GM19025 (cell line): ENCODE measurements around the gene GALNS.
"Not testable (repeated sequence)": the region's sequence is repeated elsewhere in the genome, so short reads cannot be mapped to it uniquely, and the experiment has no call there.

ENCODE experiments used
- ATAC-seq: cut with Tn5 transposase; IDR thresholded peaks from one replicate; pipeline ENCODE4 v1.9.1; 2021; ENCODE audit warnings: mild to moderate bottlenecking, low read depth, moderate library complexity; ENCODE audit not compliant: unreplicated experiment

Gene GALNS

DNA sequence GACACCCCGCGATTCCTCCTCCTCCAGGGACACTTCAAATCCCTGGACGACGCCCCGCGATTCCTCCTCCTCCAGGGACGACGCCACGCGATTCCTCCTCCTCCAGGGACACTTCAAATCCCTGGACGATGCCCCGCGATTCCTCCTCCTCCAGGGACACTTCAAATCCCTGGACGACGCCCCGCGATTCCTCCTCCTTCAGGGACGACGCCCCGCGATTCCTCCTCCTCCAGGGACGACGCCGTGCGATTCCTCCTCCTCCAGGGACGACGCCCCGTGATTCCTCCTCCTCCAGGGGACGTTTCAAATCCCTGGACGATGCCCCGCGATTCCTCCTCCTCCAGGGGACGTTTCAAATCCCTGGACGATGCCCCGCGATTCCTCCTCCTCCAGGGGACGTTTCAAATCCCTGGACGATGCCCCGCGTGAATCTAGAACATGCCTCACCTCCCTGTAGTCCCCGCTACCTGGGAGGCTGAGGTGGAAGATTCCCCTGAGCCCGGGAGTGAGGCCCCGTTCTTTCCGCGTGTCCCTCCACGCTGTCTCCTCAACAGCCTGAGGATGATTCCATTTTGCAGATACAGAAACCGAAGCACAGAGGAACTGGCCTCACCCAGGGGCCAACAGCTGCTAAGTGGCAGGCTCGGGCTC lies 33.1 kb upstream of the GALNS start:
- ATAC-seq, result not testable (repeated sequence)

DNA sequence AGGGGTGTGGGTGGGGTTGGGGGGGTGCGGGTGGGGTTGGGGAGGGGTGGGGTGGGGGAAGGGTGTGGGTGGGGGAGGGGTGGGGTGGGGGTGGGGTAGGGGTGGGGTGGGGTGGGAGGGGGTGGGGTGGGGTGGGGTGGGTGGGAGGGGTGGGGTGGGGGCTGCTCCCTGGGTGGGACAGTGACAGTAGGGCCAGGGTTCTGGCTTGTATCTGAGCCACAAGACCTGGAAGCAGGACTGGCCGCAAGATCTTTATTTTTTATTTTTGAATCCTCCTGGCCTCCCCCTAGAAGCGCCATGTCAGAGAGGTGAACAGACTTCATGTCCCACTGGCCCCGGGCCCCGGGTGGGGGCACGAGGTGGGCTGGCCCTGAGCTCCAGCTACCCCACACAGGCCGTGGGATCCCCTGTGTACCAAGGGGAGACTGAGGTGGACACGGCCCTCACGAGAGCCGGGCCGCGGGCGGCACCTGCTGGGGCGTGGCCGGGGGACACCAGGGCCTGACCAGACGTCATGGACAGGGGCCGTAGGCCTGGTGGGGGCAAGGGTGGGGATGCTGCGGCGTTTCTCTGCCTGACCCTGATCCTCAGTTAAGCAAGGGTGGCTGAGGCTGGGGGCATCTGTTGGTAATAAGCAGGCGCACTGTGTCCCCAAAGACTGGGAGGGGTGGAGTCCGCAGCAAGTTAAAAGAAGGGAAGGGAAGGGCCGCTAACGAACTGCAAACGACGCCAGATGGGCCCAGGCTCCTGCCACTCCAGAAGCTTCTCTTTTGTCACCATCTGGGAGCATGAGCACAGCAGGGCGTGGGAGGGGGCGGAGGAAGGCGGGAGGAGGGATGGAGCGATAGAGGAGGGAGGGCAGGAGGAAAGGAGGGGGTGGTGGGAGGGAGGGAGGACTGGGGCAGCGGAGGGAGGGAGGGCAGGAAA lies 32.0 kb upstream of the GALNS start:
- no peak for ATAC-seq

DNA sequence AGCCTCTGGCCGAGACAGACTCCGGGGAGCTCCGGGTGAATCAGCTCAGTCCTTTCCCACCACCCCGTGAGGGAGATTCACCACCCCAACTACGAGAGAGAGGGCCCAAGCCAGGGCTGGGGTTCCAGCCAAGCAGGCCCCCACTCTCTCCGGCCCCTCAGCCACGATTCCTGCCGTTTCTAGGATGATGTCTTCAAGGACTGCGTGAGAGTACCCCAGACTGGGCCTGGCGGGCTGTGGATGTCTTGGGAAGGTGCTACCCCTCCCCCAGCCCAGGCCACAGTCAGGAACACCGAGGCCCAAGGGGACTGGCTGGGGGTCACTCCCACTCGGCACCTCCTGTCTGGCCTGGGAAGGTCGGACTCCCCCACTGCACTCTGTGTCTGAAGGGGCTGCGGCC lies 31.3 kb upstream of the GALNS start:
- ATAC-seq, result no peak

DNA sequence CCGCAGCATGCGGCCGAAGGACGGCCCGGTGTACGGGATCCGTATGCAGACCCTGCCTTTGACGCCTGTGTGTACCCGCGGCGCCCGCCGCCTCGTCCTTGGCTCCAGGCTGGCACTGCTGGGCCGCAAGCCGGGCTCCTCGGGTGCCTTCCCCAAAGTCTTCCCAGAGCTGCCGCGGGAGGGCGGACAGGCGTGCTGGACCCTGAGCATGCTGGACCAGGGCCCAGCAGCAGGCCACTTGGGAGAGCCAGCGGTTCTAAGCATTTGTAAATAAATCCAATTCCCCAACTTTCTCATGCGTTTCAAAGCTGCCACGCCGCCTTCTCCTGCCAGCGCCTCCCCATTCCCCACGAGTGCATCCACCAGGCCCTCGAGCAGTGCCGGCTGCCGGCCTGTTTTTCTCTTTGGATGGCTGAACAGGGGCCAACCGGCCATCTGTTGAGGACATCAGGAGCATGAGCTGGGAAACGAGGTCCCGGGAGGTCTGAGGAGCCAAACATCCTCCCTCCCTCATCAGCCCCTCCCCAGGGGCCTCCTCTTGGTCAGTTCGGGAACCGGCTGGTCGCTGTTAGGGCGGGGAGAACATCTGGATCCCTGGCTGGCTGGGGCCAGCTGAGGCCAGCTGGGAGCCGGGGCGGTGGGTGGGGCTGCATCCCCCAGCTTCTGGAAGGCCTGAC lies 30.2 kb upstream of the GALNS start:
- ATAC-seq, result no peak

DNA sequence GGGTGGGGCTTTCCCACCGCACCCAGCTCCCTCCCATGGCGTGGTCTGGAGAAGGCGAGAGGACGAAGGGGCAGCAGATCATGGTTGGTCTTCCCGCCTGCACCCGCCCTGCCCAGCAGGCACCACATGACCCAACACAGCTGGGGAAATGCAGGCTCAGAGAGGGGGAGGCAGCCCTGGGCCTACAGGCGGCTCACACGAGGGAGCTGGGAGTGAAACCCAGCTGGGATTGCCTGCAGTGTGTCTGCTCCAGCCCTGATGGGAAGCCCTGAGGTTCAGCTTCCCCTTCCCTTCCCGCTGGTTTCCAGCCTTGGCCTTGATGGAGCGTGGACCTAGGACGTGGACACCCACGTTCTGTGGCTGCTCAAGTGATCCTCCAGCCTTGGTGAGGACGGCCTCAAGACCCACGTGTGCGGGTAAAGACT lies 29.7 kb upstream of the GALNS start:
- no peak for ATAC-seq

DNA sequence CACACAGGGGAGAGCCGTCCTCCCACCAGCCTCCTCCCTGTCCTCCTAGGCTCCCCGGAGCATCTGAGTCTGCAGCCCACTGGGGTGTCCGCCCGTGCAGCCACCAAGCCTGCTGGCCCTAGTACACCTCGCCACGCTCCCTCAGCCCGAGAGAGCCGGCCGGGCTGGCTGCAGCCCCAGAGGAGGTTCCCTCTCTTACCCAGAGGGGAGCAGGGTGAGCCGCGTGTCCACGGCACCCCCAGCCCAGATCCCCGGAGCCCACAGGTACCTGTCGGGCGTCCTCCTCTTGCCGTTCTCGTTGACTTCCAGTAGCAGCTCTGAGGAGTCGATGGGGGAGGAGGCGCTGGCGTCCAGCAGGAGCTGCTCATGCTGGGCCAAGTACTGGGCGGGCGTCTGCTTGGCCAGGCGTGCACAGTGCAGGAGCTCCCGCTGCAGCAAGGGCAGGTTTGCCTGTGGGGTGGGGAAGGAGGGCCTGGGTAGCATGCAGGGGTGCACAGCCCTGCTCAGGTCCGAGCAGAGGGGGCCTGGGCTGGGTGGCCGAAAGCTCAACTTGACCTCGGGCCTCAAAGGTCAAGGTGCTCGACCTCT lies 29.0 kb upstream of the GALNS start:
- no peak for ATAC-seq

DNA sequence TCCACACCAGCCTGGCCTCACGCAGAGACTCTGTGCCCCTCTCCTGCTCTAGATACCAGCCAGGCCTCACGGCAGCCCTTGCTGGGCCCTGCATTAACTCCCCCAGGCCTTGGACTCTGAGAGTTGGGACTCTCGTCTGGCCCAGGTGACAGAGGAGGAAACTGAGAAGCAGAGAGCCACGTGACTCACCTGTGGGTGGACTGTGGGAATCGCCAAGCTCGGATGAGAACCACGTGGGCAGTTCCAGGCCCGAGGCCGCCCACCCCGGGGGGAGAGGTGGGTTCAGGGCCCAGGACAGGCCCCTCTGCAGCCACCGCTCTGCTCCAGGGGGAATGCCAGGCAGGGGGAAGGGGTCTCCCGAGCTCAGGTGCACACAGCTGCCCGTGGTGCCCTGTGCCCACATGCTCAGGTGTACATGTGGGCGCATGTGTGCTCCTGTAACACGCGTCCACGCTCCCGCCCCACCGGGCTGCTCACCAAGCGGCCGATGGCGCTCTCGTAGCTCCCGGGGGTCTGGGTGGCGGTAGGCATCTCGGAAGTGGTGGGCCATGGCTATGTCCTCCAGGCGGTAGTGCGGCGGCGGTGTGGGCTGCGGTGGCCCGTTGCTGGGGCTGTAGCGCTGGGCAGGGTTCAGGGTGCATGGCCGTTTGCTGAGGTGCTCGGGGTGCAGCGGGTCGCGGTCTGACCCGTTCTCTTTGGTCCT lies 28.0 kb upstream of the GALNS start:
- ATAC-seq, result no peak

DNA sequence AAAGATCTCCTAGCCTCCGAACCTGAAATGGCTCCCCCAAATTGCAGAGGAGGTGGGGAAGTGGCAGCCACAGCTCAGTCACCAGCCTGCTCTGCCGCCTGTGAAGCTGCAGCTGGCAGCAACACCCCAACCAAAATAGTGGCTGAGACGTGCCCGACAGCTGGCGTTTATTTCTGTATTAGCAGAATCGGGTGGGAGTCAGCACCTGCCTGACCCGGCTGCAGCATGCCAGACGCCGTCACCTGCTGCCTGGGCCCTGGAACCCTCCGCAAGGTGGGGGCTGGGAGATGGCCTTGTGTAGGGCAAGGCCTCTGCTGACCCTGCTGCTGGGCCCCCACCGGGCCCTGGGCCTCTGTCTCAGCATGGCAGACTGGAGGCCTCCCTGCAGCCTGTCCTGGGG lies 27.2 kb upstream of the GALNS start:
- no peak for ATAC-seq

DNA sequence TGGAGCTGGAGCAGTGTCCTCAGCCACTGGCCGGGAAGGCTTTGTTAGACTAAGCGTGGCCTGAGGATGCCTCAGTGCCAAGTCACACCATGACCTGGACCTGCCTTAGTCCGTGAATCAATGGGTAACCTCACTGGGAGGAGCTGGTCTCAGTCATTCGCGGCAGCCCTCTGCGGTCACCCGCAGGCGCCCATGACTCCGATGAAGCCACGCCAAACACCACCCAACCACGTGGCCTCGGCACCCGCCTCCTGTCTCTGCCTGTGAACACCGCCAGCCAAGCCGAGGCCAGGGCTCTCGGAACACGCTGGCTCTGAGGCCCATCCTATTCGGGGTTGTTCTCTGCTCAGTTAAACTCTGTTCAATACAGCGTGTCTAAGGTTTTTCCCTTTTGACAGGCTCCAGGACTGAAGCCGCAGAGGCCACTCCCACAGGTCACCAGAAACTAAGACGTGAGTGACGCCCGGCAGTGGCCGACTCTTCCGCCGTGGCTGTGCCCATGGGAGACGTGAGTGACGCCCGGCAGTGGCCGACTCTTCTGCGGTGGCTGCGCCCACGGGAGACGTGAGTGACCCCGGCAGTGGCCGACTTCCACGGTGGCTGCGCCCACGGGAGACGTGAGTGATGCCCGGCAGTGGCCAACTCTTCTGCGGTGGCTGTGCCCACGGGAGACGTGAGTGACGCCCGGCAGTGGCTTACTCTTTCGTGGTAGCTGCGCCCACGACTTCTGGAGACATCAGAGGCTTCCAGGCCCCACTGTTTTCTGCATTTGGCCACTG lies 26.6 kb upstream of the GALNS start:
- no peak for ATAC-seq

DNA sequence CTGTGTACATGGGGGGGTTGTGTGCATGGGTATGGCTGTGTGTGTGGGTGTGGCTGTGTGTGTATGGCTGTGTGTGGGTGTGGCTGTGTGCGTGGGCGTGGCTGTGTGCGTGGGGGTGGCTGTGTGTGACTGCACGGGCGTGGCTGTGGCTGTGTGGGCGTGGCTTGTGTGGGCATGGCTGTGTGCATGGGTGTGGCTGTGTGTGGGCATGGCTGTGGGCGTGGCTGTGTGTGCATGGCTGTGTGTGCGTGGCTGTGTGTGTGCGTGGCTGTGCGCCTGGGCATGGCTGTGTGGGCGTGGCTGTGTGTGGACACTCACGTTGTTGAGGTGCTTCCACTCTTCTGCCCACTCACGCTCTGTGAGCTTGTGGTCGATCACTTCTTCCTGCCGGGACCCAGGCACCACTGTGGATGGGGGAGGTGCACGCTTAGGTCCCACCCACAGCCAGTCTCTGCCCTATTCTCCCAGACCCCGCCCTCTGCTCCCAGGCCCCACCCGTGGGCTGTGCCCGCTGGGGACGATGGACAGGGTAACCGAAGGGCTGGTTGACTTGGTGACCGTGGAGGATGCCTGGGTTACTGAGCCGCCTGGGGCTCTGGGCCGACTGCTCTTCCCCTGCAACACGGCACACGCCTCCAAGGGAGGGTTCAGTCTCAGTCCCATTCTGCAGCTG lies 25.7 kb upstream of the GALNS start:
- no peak for ATAC-seq

DNA sequence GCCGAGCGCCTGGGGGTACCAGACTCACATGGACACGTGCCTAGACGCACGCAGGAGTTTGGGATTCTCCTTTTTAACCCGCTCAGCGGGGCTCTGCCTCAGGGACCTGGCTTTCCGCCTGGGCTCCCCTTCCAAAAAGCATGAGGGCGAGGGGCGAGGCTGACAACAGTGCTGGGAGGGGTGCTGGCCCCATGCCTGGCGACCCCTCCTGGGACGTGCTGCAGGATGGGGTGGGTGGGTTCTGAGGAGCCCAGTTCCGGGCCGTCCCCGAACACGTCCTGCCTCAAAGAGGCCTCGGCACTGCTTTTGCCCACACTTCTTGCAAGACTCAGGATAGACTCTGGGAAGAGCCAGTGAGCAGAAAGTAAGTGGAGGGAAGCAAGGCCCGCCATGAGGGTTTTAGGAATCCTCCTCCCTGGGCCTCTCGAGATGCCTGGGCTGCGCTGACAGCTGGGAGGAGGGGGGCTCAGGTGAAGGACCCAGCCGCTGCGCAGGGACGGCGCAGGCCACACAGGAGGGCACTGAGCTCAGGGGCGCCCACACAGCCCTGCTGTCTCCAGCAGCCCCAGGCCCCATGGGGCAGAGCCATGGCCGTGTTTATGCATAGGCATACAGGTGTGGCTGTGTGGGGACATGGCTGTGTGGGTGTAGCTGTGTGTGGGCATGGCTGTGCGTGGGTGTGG lies 25.1 kb upstream of the GALNS start:
- no peak for ATAC-seq

DNA sequence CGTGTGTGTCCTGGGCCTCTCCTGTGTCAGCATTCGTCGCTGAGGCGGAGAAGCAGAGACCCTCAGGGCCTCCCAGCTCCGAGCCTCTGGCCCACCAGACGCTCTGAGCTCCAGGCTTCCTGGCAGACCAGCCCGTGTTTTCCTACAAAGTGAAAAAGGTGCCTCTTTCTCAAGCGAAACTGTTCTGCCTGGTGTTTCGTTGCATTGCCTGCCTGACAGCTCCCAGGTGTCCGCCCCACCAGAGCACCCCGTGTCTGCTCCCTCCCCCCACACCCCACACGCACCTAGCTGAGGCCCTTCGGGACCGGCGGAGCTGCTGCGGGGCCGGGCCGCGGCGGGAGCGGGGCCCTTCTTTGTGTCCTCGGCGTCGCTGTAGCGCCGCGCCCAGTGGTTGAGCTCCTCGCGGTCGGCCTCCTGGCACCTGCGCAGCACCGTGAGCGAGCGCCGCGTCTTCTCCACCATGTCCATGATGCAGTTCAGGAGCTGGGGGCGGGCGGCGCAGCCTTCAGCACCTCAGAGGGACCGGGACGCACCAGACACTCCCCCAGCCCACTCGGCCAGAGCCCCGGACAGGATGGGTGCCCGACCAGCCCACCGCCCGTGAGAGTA lies 24.4 kb upstream of the GALNS start:
- ATAC-seq, result no peak

DNA sequence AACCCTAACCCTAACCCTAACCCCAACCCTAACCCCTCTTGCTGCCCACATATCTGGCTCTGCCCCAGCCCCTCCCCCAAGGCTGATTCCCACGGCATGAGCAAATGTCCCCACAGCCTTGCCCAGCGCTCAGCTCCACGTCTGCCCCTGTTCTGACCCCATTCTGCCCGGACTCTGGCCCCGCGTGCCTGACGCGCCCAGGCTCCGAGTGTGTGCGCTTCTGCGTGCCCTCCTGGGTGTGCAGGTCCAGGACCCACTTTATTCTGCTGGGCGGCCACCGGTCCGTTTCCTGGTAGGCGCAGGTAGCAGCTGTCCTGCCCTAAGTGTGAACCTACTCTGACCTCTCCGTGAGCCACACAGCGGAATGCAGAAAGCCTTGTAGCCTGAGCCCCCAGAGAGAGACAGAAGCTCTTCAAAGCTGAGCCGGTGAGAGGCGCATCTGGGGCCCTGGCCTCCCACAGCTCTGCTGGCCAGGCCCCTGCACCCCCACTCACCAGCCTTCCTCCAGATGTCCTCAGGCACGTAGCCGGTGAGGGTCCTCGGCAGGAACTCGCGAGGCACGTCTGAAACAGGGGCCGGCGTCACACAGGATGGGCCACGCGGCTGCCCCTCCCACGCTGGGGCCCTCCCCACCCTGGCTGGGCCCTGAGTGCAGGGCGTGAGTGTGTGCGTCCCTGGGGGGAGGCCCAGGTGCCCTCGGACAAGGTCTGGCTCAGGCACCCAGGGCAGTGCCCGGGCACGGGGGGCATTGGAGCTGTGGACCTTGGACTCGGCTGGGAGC lies 23.7 kb upstream of the GALNS start:
- ATAC-seq, result no peak

DNA sequence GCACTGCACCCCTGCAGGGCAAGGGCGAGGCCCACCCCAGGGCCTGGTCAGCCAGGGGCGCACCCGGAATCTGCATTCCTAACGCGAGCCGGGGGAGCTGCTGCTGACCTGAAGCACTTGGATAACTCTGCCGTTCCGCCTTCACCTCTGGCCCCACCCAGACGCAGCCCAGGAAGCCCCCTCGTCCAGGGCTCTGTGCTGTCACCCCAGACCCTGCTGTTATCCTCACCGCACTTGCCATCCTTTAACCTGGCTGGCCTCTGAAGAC lies 23.0 kb upstream of the GALNS start:
- ATAC-seq, result no peak

DNA sequence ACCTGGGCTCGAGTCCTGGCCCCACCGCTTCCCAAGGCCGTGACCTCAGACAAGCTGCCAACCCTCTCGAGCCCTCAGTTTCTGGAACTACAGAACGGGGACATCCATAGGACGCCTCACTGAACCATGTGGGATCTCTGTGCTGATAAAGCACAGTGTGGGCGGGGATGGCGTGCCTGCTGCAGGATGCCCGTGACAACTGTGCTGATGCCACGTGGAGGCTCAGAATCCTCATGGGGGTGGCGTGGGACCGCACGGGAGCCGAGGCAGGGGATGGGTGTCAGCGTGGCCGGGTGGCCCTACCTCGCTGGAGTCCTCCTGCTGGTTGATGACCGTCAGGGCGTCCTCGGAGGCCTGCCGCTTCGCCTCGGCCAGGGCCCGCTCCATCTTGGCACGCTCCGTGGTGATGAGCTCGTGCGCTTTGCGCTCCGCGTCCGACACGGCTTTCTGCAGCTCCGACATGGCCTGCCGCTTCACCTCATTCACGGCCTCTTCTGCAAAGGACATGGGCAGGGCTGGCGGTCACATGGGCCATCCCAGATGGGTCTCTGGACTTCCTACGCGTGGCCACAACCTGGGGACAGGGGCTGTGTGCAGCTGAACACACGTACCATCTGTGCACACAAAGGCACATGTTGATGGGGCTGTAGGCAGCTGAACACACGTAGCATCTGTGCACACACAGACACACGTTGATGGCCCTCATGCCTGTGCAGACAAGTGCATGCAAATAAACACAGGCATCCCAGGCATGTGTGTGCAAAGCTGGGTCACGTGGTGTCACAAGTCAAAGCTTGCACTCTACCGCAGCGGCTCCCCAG lies 22.4 kb upstream of the GALNS start:
- no peak for ATAC-seq

DNA sequence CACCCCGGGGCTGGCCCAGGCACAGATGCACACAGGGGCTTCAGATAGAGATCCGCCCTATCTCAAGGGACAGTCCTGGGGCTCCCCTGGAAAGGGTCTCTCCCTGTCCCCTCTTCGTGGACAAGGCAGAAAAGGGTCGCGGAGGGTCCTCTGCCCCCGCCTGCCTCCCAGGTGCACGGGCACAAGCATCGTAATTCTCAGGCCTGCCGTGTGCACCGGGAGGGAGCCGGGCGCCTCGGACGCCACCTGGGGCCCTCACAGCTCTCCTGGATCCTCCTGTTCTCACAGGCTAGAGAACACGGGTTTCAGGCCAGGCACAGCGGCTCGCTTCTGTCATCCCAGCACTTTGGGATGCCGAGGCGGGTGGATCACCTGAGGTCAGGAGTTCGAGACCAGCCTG lies 21.6 kb upstream of the GALNS start:
- no peak for ATAC-seq
